ENCODE measurements around the gene PEX11A.
"Not testable (repeated sequence)": the region's sequence is repeated elsewhere in the genome, so short reads cannot be mapped to it uniquely, and the experiment has no call there.

The PEX11A gene, protein sequence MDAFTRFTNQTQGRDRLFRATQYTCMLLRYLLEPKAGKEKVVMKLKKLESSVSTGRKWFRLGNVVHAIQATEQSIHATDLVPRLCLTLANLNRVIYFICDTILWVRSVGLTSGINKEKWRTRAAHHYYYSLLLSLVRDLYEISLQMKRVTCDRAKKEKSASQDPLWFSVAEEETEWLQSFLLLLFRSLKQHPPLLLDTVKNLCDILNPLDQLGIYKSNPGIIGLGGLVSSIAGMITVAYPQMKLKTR

DNA sequence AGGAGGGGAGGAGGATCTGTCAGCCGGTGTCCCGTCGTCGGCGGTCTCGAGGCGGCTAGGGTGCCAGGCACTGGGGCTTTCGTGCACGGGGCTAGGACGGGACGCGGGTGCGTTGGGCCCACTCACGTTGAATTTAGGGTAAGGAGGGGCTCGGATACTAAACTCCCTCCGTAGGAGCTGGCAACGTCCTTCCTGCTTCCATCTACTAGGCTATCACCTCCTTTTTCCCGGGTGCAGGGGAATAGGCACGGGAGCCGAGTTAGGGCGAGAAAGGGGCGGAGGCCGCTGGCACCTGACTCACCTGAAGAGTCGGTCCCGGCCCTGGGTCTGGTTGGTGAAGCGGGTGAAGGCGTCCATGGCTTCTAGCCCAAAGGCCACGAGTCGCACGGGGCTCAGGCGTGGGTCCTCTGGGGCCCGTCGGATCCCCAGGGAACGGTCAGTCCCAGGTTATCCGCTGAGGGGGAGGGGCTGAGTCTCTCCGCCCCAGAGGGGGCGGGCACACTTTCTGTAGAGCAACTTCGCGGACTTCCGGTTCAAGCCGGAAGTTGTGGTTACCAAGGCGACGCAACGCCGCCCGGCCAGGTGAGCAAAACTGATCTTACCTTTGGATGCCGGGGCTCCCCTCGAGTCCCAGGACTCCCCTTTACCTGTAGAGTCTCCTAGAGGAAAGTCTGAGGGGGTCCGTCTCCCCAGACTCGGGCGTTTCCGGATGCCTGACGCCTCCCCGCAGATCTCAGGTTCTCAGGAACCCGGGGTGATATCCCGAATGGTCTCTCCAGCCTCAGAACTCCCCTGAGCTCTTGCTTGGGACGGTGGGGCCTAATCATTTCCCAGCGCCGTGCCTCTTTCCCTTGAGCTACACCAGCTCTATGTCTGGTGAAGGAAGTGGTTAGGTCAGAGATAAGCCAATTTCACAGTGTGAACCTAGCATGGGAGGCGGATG lies at the start of gene PEX11A, which contains the start of gene WDR93:
PEX11A (minus strand) TSS at position 479 of the 943 bp plus-strand sequence; CDS start at position 357, 122 bp downstream.
WDR93 (plus strand) TSS at position 536 of the 943 bp plus-strand sequence. CDS start 10,936 bp downstream, outside the sequence.
- peak; percentile 87 for DNase-seq

DNA sequence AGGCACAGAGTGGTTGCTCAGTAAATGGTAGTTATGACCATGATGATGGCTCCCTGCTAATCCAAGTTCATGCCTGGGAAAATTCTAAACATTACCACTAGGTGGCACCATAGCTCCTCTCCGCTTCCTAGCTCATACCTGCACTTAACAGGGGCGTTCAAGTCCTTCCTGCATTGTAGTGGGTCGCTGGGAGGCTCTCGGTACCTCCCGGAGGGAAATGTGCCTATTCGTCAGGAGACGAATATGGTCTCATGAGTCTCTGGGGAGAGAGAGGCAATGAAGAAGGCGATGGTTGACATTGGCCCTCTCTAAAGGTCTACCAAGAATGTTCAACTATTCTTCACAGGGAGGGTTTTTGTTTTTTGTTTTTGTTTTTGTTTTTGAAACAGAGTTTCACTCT lies 49.6 kb upstream of the PEX11A start:
- DNase-seq: peak; percentile 87

DNA sequence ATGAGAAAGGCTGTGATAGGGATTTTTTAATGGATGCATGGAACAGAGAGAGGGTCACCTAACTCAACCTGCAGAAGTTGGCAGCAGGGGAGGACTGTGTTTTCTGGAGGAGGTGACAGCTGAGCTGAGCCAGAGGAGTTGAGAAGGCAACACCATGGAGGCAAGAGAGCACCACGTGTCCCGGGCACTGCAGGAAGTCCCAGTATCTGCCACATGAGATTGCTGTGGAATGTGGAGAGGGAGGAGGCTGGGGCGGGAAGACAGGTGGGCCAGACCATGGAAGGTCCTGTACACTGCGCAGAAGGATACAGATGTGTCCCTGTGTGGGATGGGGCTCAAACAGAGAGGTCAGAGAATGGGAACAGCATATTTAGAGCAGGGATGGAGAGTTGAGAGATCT lies 45.2 kb upstream of the PEX11A start:
- DNase-seq: no peak

DNA sequence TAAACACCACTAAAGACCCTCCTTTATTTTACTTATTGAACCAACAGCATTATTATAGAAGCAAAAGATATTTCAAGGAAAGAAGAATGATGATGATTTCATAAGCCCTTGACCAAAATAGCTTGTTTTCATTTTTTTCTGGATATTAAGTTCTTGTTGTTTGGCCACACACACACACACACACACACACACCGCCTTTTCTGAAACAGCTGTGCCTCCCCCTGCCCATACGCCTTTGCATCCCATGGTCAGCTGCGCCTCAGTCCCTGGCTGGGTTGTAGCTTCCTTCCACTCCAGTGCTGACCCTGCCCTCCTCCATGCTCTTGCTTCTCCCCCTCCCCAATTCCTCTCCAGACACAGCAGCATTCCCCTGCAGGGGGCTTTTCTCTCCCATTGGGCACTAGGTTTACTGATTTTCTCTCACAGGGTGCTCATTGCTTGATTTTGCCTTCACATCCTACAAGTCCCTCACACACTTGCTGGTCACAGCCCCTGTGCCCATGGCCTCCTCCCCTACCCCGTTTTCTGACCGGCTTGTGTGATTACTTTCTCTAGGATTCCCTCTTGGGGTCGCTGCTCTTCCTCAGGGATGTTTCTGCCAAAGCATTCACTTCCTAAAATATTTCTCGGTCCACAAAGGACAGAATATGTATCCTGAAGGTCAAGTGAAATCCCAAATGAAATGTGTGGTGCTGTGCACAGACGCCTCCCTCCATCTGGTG lies 42.1 kb upstream of the PEX11A start:
- DNase-seq: no peak

DNA sequence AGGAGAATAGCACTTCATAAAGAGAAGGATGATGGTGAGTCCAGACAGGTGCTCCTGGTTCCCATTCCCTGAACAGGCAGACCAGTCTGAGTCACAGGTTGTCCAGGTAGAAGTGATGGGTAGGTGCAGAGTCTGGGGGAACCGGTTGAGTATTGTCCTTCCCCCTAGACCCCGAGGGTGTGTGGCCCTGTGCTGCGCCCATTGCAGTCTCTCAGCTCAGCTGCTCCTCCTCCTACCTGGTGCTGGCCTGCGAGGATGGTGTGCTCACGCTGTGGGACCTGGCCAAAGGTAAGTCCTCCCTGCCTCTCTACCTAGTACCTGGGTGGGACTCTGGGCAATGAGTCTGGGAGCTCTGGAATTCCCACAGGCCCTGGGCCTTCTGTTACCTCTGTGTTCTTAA lies 40.7 kb upstream of the PEX11A start:
- no peak for DNase-seq

DNA sequence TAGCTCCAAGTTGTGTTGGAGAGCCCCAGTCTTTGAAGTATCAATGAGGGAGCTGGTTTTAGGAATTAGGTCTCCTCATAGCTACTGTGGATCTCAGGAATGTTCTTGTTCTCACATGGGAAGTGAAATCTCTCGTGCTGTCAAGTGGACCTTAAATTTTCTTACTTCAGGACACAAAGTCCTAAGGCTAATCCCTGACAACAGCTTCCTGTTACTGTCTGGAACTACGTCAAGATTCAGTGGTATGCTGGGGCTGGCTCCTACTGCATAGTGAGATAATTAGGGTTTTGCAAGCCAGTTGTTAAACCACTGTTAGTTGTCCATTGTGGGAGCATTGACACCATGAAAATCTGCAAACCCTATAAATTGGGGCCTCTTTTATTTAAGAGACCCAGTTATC lies 37.7 kb upstream of the PEX11A start:
- peak; percentile 30 for DNase-seq

DNA sequence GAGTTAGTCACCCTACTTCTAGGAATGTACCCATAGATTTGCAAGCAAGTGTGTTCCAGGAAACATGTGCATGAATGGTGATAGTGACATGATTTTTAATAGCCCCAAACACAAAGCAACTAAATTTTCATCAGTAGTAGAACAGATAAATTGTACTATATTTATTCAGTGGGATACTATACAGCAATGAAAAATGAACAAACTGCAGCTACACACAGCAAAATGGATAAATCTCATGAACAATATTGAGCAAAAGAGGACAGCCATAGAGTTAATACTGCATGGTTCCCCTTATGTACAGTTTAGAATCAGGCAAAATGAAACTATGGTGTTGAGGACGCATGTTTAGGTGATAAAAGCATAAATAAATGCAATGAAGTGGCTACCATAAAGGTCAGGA lies 34.5 kb upstream of the PEX11A start:
- no peak for DNase-seq

DNA sequence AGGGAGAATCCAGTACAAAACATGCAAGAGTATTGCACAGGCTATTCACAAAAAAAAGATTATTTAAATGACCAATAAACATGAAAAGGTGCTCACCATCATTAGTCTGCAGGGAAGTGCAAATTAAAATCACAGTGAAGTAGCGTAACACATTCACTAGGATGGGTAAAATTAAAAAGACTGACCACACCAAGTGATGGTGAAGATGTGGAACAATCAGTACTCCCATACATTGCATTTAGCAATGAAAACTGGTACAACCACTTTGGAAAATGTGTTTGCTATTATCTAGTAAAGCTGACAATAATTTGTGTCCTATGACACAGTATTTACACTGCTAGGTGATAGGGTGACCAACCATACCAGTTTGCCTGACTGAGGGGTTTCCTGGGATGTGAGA lies 34.1 kb upstream of the PEX11A start:
- no peak for DNase-seq

DNA sequence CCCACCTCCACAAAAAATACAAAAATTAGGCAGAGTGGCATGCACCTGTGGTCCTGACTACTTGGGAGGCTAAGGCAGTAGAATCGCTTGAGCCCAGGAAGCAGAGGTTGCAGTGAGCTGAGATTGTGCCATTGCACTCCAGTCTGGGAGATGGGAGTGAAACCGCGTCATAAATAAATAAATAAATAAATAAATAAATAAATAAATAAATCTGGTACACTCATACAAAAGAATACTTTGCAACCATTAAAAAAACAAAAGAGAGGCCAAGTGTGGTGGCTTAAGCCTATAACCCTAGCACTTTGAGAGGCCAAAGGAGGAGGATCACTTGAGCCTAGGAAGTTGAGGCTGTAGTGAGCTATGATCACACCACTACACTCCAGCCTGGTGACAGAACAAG lies 32.5 kb upstream of the PEX11A start:
- no peak for DNase-seq

DNA sequence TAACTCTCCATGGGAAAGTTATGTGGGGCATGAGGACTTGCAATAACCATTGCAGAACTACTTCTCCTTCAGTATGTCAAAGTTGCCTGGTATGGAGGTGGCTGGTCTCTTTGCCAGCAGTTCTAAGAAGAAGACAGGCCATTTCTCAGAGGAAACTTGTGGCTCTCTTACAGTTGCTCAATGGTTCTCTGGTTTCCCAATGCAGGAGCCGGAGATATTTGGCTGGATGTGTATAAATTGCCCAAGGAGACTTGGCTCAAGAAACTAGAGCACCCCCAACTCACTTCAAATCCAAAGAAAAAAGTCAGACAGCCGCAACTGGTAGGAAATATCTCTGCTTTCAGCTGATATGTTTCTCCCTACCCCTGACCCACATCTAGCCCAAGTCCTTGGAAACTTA lies 24.2 kb upstream of the PEX11A start:
- peak; percentile 32 for DNase-seq

DNA sequence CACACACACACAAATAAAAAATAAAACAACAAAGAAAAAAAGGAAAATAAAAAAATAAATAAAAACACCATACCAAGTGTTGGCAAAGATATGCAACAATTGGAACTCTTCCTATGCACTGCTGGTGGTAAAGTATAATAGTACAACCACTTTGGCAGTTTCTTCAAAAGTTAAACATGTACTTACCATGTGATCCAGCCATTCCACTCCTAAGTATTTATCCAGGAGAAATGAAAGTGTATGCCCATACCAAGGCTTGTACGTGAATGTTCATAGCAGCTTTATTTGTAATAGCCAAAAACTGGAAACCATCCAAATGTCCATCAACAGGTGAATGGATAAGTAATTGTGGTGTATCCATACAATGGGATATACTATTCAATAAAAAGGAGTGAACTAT lies 17.0 kb upstream of the PEX11A start:
- DNase-seq: no peak

DNA sequence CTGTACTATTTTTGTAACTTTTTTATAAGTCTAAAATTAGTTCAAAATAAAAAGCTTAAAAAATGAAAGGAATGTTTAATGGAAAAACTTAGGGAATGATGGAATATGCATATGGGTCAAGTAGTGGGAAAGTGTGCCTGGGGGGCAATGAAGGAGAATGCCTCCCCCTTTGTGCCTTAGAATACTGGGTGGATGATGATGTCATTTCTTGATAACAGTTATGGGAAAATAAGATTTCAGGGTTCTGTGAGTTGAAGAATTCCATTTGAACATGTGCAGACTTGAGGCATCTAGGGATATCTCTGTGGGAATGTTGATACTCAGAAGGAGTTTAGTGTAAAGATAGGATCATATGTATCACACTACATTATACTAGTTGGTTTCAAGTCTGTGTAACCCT lies 13.9 kb upstream of the PEX11A start:
- DNase-seq: no peak

DNA sequence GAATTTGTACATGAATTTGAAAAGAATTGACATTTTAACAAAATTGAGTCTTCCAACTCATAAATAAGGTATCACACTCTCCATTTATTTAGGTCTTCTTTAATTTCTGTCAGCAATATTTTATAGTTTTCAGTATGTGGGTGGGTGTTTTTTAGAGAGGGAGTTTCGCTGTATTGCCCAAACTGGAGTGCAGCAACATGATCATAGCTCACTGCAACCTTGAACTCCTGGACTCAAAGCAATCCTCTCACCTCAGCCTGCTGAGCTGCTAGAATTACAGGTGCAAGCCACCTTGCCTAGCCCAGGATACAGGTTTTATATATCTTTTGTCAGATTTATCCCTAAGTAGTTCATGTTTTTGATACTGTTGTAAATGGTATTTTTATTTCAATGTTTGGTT lies 4.6 kb upstream of the PEX11A start:
- DNase-seq: no peak

DNA sequence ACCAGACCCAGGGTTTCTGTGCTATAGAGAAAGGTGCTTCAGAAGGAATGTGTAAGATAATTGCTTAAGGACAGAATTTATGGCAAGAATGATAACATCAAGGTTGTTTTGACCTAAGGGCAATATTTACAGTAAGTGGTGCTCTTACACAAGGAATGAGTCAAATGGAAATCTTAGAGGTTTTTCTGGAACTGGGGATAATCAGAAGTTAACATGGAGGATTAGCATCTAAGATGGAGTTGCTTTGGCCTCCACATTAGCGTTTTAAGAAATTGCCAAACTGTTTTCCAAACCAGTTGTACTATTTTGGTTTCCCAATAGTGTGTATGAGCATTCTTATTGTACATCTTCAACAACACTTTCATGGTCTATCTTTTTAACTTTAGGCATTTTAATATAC lies 3.1 kb upstream of the PEX11A start:
- no peak for DNase-seq

DNA sequence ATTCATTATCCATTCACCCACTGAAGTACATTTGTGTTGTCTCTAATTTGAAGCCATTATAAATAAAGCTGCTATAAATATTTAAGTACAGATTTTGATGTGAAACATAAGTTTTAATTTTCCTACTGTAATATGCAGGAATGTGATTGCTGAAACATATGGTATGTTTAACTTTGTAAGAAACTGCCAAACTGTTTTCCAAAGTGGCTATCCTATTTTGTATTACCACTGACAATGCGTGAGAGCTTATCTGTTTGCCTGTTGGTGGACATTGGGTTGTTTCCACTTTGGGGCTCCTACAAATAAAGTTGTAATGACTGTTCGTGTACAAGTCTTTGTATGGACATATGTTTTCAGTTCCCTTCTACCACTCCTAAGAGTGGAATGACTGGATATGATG lies 2.5 kb upstream of the PEX11A start:
- DNase-seq: no peak

DNA sequence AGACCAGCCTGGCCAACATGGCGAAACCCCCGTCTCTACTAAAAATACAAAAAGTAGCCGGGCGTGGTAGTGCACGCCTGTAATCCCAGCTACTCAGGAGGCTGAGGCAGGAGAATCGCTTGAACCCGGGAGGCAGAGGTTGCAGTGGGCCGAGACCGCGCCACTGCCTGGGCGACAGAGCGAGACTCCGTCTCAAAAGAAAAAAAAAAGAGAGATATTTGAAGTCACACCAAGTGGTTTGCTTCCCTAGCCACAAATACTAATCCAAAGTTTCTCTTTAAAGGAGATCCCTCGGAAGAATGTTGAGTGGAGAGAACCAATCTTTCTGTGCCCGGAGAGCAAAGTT lies 651 bp downstream of the PEX11A start:
- not testable (repeated sequence) for DNase-seq

DNA sequence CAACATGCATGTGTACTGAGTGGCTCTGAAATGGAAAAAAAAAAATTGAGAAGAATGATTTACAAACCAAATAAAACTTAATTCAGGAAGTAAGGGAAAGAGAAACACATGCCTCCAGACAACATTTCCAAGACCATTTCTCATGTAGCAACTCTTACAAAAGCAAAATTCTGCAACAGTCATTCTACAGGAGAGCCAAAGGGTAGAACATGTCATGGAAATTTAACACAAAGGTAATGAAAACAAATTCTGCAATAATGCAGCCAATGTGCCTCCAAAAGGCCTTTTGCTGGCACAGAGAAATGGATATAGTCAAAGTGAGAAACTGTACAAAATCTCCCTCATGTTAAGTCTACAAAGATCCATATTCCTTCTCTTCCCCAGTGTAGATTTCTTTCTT lies 4.0 kb downstream of the PEX11A start:
- DNase-seq: no peak

DNA sequence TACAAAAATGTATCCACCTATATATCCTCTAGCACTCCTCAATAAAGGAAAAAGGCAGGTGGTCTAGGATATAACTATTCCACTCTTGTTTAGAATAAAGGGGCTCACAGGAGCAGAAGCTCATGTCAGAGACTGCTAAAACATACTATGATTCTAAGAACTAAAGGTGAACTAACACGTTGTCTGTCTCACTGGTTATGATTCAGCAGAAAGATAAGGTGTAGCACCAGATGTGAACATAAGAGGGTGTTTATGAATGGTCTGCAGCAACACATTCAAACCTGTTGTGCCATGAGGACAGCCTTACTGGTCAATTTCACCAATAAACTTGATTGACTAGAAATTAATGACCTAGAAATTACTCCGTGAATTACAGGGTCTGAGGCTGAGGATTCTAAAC lies 4.6 kb downstream of the PEX11A start:
- no peak for DNase-seq

DNA sequence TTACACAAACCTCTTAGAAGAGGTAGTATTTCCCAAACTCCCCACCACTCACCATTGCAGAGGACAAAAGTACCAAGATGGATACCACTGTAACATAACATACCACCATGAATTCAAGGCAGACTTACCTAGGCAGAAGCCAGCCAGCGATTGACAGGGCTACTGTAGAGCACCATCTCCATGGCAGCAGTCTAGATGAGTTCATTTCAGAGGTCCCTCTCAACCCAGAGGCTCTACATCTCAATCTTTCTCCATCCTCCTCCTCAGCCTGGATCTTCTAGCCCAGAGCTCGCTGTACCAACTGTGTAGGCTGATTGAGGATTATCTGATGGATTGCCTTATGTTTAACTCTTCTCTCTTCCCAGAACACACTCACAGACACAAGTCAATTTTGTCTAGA lies 9.4 kb downstream of the PEX11A start:
- no peak for DNase-seq

DNA sequence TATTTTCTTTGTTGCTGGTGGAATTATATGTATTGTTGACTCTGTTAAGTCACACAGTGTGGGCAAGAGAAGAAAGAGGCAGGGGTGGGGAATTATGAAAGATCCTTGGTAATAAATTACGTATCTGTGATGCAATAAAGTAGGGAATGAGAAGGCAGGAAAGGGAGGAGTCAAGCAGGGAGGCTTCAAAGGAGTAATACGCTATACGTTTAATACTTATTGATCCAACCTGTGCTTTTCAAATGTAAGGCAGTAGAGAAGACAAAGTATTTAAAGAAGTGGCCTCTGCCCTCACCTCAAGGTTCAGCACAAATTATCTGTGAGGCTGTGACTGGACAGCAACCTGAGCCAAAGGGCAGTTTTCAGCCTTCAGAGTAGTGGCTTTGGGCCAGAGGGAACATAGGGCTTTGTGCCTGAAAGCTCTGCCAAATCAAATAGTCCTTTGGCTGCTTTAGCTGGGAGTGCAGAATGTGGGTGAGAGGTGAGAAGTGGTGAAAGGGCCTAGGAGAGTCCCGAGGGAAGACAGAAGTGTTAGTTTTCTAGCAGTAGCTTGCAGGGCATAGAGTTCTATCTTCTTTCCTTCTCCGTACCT lies 10.2 kb downstream of the PEX11A start:
- no peak for DNase-seq

DNA sequence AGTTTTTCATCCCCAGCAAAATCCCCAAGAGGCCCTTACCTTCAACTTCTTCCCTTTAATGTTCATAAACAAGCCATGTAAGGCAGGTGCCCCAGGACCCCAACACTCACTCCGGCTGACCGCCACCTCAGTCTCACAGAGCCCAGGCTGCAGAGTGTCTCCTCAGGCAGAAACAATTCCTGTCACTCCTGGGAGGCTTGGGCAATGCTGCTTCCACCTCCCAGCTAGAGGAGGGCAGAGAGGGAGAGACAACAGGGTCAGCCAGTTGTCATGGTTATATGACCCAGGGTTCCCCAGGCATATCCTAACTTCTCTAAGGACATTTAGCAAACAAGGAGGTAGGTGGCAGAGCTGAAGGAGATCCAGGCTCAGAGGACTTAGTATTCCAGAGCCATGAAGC lies 11.3 kb downstream of the PEX11A start, which contains the start of gene PLIN1:
PLIN1 (minus strand) TSS at position 156 of the 400 bp plus-strand sequence. CDS start 1,878 bp downstream, outside the sequence.
- DNase-seq: no peak

DNA sequence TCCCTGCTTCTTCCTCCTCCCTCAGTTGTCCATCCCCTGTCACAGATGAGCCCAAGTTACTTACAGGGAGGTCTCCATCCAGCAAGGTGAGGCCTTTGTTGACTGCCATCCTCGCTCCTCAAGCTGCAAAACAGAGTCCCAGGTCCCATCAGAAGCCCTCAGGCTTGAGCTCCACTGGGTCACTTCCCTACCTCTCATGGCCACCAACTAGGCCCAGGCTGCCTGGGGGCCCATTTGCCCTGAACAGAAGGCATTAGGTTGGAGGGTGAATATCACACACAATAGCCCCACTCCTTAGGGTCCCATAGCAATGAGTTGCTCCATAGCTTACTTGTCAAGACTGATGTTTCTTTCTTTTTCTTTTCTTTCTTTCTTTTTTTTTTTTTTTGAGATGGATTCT lies 13.2 kb downstream of the PEX11A start:
- DNase-seq: no peak

DNA sequence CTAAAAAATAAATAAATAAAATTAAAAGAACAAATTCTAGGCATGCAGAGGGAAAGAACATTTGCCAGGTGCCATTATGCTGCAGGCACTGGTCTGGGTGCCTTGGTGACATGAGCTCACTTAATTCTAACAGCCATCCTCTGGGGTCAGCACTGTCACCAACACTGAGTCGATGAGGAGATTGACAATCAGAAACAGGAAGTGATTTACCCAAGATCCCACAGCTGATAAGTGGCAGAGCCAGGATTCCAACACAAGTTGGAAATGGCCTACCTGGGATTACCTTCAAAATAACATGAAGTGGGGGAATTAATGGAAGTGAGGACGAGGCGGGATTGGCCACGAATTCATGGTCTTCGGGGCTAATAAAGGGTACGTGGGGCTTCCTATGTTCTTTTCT lies 14.9 kb downstream of the PEX11A start:
- no peak for DNase-seq

All from hematopoietic multipotent progenitor cell treated with erythropoietin and hydrocortisone succinate and interleukin-3 and kit ligand, for 4 days (in vitro differentiated cells).